GM21515 (cell line): ENCODE data around the gene KIF5A.
"Not testable (repeated sequence)": the region's sequence is repeated elsewhere in the genome, so short reads cannot be mapped to it uniquely, and the experiment has no call there.

ENCODE experiments used
- ATAC-seq: cut with Tn5 transposase; IDR thresholded peaks from one replicate; pipeline ENCODE4 v1.9.1; 2021; ENCODE audit not compliant: unreplicated experiment

Gene KIF5A

GRCh38 chr12:57549909-57550640, at the start of gene KIF5A:
Gene KIF5A (plus strand): TSS chr12:57550044. CDS start chr12:57550272, 228 bp downstream.
- ATAC-seq: no peak

- ATAC-seq: no peak
These were observed 49.6 kb upstream of the KIF5A start for GRCh38 chr12:57500213-57500612.

- not testable (repeated sequence) for ATAC-seq
These were observed 47.4 kb upstream of the KIF5A start for GRCh38 chr12:57502311-57502969.

GRCh38 chr12:57506541-57506940, 43.3 kb upstream of the KIF5A start:
- ATAC-seq: not testable (repeated sequence)

GRCh38 chr12:57507796-57508195, 42.0 kb upstream of the KIF5A start:
- not testable (repeated sequence) for ATAC-seq

- no peak for ATAC-seq
These were observed 38.7 kb upstream of the KIF5A start for GRCh38 chr12:57511161-57511560.

- ATAC-seq: no peak
These were observed 38.1 kb upstream of the KIF5A start for GRCh38 chr12:57511588-57512325.

GRCh38 chr12:57512665-57513064, 37.2 kb upstream of the KIF5A start:
- no peak for ATAC-seq

- no peak for ATAC-seq
These were observed 36.6 kb upstream of the KIF5A start for GRCh38 chr12:57513266-57513665.

- not testable (repeated sequence) for ATAC-seq
These were observed 36.2 kb upstream of the KIF5A start for GRCh38 chr12:57513677-57514076.

- ATAC-seq: not testable (repeated sequence)
These were observed 35.6 kb upstream of the KIF5A start for GRCh38 chr12:57514246-57514645.

- ATAC-seq: no peak
These were observed 35.0 kb upstream of the KIF5A start for GRCh38 chr12:57514720-57515407.

GRCh38 chr12:57515408-57515933, 34.4 kb upstream of the KIF5A start:
- no peak for ATAC-seq

GRCh38 chr12:57515934-57516541, 33.8 kb upstream of the KIF5A start:
- no peak for ATAC-seq

- ATAC-seq: no peak
These were observed 33.2 kb upstream of the KIF5A start for GRCh38 chr12:57516617-57517153.

- ATAC-seq: no peak
These were observed 32.7 kb upstream of the KIF5A start for GRCh38 chr12:57517187-57517586.

- ATAC-seq: not testable (repeated sequence)
These were observed 32.1 kb upstream of the KIF5A start for GRCh38 chr12:57517718-57518117.

- ATAC-seq: no peak
These were observed 31.5 kb upstream of the KIF5A start for GRCh38 chr12:57518176-57518919.
